Measurements from ENCODE around the gene SPACA9. TPM values are rescaled to one million over a fixed set of nuclear protein-coding genes. Genes with fewer than 3 reads are reported as not detected.

SPACA9 gene
- total and polyA plus RNA-seq, 4 donors: 10.5 to 25.1 (median 16.2) TPM

- no peak for ATAC-seq (ENCODE audit: insufficient read depth, low FRiP score)
- H3K9ac ChIP-seq (ENCODE audit: insufficient read depth in 1 of 2, low read length in 2 of 2): no peak overlapping the region
- 90 to 93% methylated on average over 6 of the region's 6 CpGs for WGBS, 2 donors
These were observed 7.6 kb downstream of the SPACA9 start for GRCh38 chr9:132886334-132886725.

GRCh38 chr9:132887181-132888120 lies 8.8 kb downstream of the SPACA9 start:
- 91 to 92% methylated on average over 18 of the region's 18 CpGs for WGBS, 2 donors
- DNase-seq (no peak), ATAC-seq (ENCODE audit: insufficient read depth, low FRiP score) (no peak)
- TF ChIP-seq CTCF (IDR thresholded peaks at IDR 0.05; ENCODE audit: control extremely low read depth, extremely low read depth): no peak
- H3K9me3 ChIP-seq (ENCODE audit: control insufficient read depth in 4 of 4, insufficient read depth in 3 of 4, low read length in 3 of 4): no peaks in the 10 kb centered on the region
- peaks cover 0 to 4% (median 0%) of the 10 kb centered on the region in 5 donors for H3K4me1 ChIP-seq (ENCODE audit: control insufficient read depth in 5 of 5, insufficient read depth in 5 of 5, low read length in 5 of 5)
- H3K4me3 ChIP-seq: no peak overlapping the region
- H3K27ac ChIP-seq (ENCODE audit: low read depth in 1 of 2, low read length in 1 of 2): no peak overlapping the region
- H3K27me3 ChIP-seq (ENCODE audit: control insufficient read depth in 3 of 3, insufficient read depth in 3 of 3, low read length in 2 of 3): no peaks in the 10 kb centered on the region
- no peak overlapping the region for H3K9ac ChIP-seq (ENCODE audit: insufficient read depth in 1 of 2, low read length in 2 of 2)
- H3K36me3 ChIP-seq (ENCODE audit: control insufficient read depth in 4 of 4, insufficient read depth in 4 of 4, low read length in 4 of 4): peaks cover 0 to 4% (median 4%) of the 10 kb centered on the region in 4 donors

More at GRCh38 chr9:132886334-132886725, 7.6 kb downstream of the SPACA9 start:
- H3K27ac ChIP-seq (ENCODE audit: low read depth in 1 of 2, low read length in 1 of 2): no peak overlapping the region
- TF ChIP-seq CTCF (IDR thresholded peaks at IDR 0.05; ENCODE audit: control extremely low read depth, extremely low read depth): no peak
- H3K9me3 ChIP-seq (ENCODE audit: control insufficient read depth in 4 of 4, insufficient read depth in 3 of 4, low read length in 3 of 4): no peaks in the 10 kb centered on the region
- no peaks in the 10 kb centered on the region for H3K27me3 ChIP-seq (ENCODE audit: control insufficient read depth in 3 of 3, insufficient read depth in 3 of 3, low read length in 2 of 3)
- H3K4me1 ChIP-seq (ENCODE audit: control insufficient read depth in 5 of 5, insufficient read depth in 5 of 5, low read length in 5 of 5): no peaks in the 10 kb centered on the region
- no peak overlapping the region for H3K4me3 ChIP-seq
- H3K36me3 ChIP-seq (ENCODE audit: control insufficient read depth in 4 of 4, insufficient read depth in 4 of 4, low read length in 4 of 4): peaks cover 0 to 4% (median 4%) of the 10 kb centered on the region in 4 donors
- DNase-seq: no peak

GRCh38 chr9:132888151-132888550 lies 9.5 kb downstream of the SPACA9 start:
- TF ChIP-seq CTCF (IDR thresholded peaks at IDR 0.05; ENCODE audit: control extremely low read depth, extremely low read depth): no peak
- no peaks in the 10 kb centered on the region for H3K9me3 ChIP-seq (ENCODE audit: control insufficient read depth in 4 of 4, insufficient read depth in 3 of 4, low read length in 3 of 4)
- peaks cover 0 to 9% (median 0%) of the 10 kb centered on the region in 5 donors for H3K4me1 ChIP-seq (ENCODE audit: control insufficient read depth in 5 of 5, insufficient read depth in 5 of 5, low read length in 5 of 5)
- no peaks in the 10 kb centered on the region for H3K27me3 ChIP-seq (ENCODE audit: control insufficient read depth in 3 of 3, insufficient read depth in 3 of 3, low read length in 2 of 3)
- no peak overlapping the region for H3K4me3 ChIP-seq
- peaks cover 0 to 4% (median 4%) of the 10 kb centered on the region in 4 donors for H3K36me3 ChIP-seq (ENCODE audit: control insufficient read depth in 4 of 4, insufficient read depth in 4 of 4, low read length in 4 of 4)
- 97 to 98% methylated on average over 18 of the region's 18 CpGs for WGBS, 2 donors
- H3K9ac ChIP-seq (ENCODE audit: insufficient read depth in 1 of 2, low read length in 2 of 2): no peak overlapping the region
- H3K27ac ChIP-seq (ENCODE audit: low read depth in 1 of 2, low read length in 1 of 2): no peak overlapping the region
- DNase-seq (no peak), ATAC-seq (ENCODE audit: insufficient read depth, low FRiP score) (no peak)
